ENCODE results near the gene MGMT.

DNA sequence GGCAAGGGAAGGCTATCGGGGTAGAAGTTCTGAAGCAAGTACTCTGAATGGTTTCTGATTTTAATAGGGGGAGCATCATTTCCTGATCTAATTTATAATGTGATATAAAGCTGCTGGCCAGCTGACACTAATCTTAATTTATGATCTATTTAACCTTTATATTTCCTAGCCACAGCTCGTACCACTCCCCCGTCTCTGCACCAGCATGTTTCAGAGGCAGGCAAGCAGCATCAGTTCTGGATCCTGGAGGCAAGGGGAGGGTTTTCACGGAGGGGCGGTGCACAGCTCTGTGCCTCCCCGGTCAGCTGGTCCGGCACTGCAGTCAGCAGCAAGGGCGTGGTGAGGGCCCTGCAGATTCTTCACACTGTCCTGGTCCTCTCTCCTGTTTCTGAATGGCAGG lies 30.0 kb downstream of the MGMT start:
- TF ChIP-seq, protein P1, sequence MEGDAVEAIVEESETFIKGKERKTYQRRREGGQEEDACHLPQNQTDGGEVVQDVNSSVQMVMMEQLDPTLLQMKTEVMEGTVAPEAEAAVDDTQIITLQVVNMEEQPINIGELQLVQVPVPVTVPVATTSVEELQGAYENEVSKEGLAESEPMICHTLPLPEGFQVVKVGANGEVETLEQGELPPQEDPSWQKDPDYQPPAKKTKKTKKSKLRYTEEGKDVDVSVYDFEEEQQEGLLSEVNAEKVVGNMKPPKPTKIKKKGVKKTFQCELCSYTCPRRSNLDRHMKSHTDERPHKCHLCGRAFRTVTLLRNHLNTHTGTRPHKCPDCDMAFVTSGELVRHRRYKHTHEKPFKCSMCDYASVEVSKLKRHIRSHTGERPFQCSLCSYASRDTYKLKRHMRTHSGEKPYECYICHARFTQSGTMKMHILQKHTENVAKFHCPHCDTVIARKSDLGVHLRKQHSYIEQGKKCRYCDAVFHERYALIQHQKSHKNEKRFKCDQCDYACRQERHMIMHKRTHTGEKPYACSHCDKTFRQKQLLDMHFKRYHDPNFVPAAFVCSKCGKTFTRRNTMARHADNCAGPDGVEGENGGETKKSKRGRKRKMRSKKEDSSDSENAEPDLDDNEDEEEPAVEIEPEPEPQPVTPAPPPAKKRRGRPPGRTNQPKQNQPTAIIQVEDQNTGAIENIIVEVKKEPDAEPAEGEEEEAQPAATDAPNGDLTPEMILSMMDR (IDR thresholded peaks at IDR 0.05) = no peak
- no peak for TF ChIP-seq POLR2A (IDR thresholded peaks at IDR 0.05)

Measured in testis (tissue), 2 donors.